Vagina (tissue), 2 donors: ENCODE measurements around the gene PSEN2. TPM values are rescaled to one million over a fixed set of nuclear protein-coding genes. Genes with fewer than 3 reads are reported as not detected.

ENCODE experiments used
- DNase-seq, 2 donors: peaks; one replicate each; pipeline ENCODE4 v3.0.0-alpha.2; 2017; ENCODE audit errors: extremely low spot score in 2 of 2
- H3K27ac ChIP-seq: fragments of 200-600 bp; sonication (generic); one replicate; pipeline ENCODE4 v1.5.1; 2019
- H3K27me3 ChIP-seq: fragments of 200-600 bp; sonication (generic); one replicate; pipeline ENCODE4 v1.5.1; 2019
- H3K36me3 ChIP-seq, 2 donors: fragments of 200-600 bp; sonication (generic); one replicate each; pipeline ENCODE4 v1.5.1; 2017 to 2019
- H3K4me1 ChIP-seq: fragments of 200-600 bp; sonication (generic); one replicate; pipeline ENCODE4 v1.5.1; 2019
- H3K4me3 ChIP-seq, 2 donors: fragments of 200-600 bp; sonication (generic); 1 replicate in 1 of 2; 2 replicates in 1 of 2; pipeline ENCODE4 v1.5.1; 2016 to 2019
- H3K9me3 ChIP-seq: fragments of 200-600 bp; sonication (generic); one replicate; pipeline ENCODE4 v1.5.1; 2019
- POLR2A ChIP-seq, 2 donors: fragments of 450-650 bp; IDR thresholded peaks; one replicate each; pipeline ENCODE4 v1.6.1; 2017; ENCODE audit warnings: antibody characterized with exemption in 2 of 2, mild to moderate bottlenecking in 2 of 2, moderate library complexity in 2 of 2
- POLR2AphosphoS5 ChIP-seq, 2 donors: sonication (generic); formaldehyde crosslinking; IDR thresholded peaks; one replicate each; pipeline ENCODE4 v1.9.0; 2017; ENCODE audit warnings: antibody characterized with exemption in 2 of 2, mild to moderate bottlenecking in 2 of 2, low read depth in 1 of 2; ENCODE audit not compliant: insufficient read depth in 1 of 2
- intact Hi-C: fragments of 100-400 bp; cut with DNase I; formaldehyde crosslinking; loops from one replicate; pipeline ENCODE4 v1.15.1; 2023
- total RNA-seq: library from RNA; depleted of rRNA; stranded (reverse); fragments of >200 nt; gene quantifications from one replicate; pipeline ENCODE4 v1.2.3, GENCODE V29; 2016
- TF ChIP-seq, protein P1 (sequence below), 3 experiments: fragments of 450-650 bp in 2 of 3; fragments of 200-600 bp in 1 of 3; sonication (generic) in 1 of 3; IDR thresholded peaks; one replicate each; pipeline ENCODE4 v1.5.1; 2017 to 2019; ENCODE audit warnings: antibody characterized with exemption in 3 of 3, mild to moderate bottlenecking in 2 of 3, moderate library complexity in 2 of 3

The PSEN2 gene
- total RNA-seq, 1 donor from 2014 or later, result 22.1 TPM

DNA sequence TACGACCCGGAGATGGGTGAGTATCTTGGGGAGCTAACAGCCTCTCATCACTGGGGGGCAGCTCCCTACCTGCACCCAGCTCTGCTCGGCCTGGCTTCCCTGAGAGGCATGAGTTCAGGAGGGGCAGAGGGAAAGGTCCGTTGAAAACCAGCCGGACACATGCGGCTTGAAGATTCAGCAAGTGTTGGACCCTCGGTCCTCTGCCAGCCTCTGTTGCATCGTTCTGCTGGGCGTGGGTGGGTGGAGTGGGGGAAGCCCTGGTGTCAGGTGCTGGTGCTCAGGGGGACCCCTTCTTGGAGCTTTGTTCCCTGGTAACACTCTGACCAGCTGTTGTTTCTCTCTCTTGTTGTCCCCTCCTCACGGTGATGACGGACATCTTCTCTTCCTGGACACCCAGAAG, 20.9 kb downstream of the PSEN2 start:
- no peak for DNase-seq
- H3K9me3 ChIP-seq, result no peaks in the 10 kb centered on the region
- peaks cover 0 to 8% of the 10 kb centered on the region in 2 donors for H3K36me3 ChIP-seq
- TF ChIP-seq POLR2A (IDR thresholded peaks at IDR 0.05) (no peak), POLR2AphosphoS5 (IDR thresholded peaks at IDR 0.05; ENCODE audit: insufficient read depth in 1 of 2, low read depth in 1 of 2) (no peak)
- TF ChIP-seq, protein P1, sequence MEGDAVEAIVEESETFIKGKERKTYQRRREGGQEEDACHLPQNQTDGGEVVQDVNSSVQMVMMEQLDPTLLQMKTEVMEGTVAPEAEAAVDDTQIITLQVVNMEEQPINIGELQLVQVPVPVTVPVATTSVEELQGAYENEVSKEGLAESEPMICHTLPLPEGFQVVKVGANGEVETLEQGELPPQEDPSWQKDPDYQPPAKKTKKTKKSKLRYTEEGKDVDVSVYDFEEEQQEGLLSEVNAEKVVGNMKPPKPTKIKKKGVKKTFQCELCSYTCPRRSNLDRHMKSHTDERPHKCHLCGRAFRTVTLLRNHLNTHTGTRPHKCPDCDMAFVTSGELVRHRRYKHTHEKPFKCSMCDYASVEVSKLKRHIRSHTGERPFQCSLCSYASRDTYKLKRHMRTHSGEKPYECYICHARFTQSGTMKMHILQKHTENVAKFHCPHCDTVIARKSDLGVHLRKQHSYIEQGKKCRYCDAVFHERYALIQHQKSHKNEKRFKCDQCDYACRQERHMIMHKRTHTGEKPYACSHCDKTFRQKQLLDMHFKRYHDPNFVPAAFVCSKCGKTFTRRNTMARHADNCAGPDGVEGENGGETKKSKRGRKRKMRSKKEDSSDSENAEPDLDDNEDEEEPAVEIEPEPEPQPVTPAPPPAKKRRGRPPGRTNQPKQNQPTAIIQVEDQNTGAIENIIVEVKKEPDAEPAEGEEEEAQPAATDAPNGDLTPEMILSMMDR (IDR thresholded peaks at IDR 0.05), result no peak
- H3K4me3 ChIP-seq, result no peak overlapping the region
- peaks cover 6% of the 10 kb centered on the region for H3K4me1 ChIP-seq
- intact Hi-C loops, result no loop called here
- H3K27ac ChIP-seq, result no peak overlapping the region
- no peaks in the 10 kb centered on the region for H3K27me3 ChIP-seq

DNA sequence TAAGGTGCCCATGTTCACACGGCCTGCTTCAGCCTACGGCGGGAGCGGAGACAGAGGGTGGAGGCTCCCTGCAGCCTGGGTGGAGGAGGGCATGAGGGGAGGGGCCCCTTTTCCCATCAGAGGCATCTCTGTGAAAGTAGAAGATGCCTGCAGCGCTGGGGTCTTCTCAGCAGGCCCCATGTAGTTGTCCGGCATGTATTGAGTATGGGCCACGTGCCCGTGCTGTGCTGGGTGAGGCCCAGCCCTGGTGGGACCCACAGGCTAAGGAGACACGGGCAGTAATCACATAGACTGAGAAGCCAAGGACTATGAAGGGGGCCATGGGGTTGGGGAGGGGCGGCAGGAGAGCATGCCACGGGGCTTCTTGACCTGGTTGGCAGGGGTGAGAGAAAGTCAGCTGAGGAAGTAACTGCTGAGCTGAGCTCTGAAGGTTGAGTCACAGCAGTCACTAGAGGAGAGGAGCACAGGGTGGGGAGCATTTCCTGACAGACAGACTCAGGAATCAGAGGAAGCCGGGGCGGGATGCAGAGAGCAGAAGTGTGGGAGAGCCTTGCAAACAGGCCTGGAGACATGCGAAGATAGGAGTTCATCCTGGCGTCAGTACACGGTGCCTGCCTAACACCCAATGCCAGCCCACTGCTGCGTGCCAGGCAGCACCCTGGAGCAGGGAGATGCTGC, 21.6 kb downstream of the PSEN2 start:
- no peak for DNase-seq
- Histone ChIP-seq H3K27ac (no peak overlapping the region), H3K27me3 (no peaks in the 10 kb centered on the region), H3K9me3 (no peaks in the 10 kb centered on the region), H3K36me3 (peaks cover 0 to 8% of the 10 kb centered on the region in 2 donors), H3K4me1 (peaks cover 6% of the 10 kb centered on the region), H3K4me3 (no peak overlapping the region)
- intact Hi-C loops, result no loop called here
- TF ChIP-seq, protein P1 (IDR thresholded peaks at IDR 0.05), result no peak
- TF ChIP-seq POLR2AphosphoS5 (IDR thresholded peaks at IDR 0.05; ENCODE audit: insufficient read depth in 1 of 2, low read depth in 1 of 2), result no peak
- TF ChIP-seq POLR2A (IDR thresholded peaks at IDR 0.05), result no peak

DNA sequence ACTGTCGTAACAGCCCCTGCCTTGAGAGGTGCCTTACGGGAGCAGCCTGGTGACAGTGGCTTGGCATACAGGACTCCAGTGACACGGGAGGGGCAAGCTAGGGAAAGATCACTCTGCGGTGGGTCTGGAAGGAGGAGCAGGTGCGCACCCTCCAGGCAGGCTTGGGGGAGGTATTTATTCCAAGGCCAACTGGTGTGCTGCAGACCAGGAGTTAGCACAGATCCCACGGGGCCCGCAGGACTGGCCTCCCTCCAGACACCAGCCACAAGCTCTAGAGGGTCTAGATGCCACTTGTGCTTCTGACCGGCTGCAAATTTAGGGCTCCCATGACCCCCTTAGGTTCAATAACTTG, 22.1 kb downstream of the PSEN2 start:
- no peak for TF ChIP-seq POLR2A (IDR thresholded peaks at IDR 0.05)
- TF ChIP-seq, protein P1 (IDR thresholded peaks at IDR 0.05), result no peak
- TF ChIP-seq POLR2AphosphoS5 (IDR thresholded peaks at IDR 0.05; ENCODE audit: insufficient read depth in 1 of 2, low read depth in 1 of 2), result no peak
- no peak for DNase-seq
- H3K4me3 ChIP-seq, result no peak overlapping the region

DNA sequence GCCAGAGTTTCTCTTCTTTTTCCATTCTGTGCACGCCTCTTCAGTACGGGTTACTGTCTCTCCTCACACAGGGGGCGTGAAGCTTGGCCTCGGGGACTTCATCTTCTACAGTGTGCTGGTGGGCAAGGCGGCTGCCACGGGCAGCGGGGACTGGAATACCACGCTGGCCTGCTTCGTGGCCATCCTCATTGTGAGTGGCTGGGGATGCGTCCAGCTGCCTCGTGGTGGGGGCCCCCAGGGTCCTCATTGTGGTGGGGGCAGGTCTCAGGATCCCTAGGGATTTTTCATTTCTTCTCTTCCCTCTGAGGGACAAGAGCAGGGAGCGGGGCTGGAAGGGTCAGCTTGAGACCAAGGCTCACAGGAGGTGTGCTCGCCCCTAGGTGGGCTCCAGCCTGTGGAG, 23.5 kb downstream of the PSEN2 start:
- TF ChIP-seq, protein P1 (IDR thresholded peaks at IDR 0.05), result no peak
- TF ChIP-seq POLR2A (IDR thresholded peaks at IDR 0.05) (no peak), POLR2AphosphoS5 (IDR thresholded peaks at IDR 0.05; ENCODE audit: insufficient read depth in 1 of 2, low read depth in 1 of 2) (no peak)
- Histone ChIP-seq H3K27ac (no peak overlapping the region), H3K36me3 (peaks cover 0 to 8% of the 10 kb centered on the region in 2 donors), H3K4me1 (peaks cover 6% of the 10 kb centered on the region), H3K4me3 (no peak overlapping the region), H3K27me3 (no peaks in the 10 kb centered on the region), H3K9me3 (no peaks in the 10 kb centered on the region)
- DNase-seq, result no peak
- intact Hi-C loops, result no loop called here

More for the DNA sequence above, 22.1 kb downstream of the PSEN2 start:
- no peaks in the 10 kb centered on the region for H3K9me3 ChIP-seq
- H3K27ac ChIP-seq, result no peak overlapping the region
- H3K4me1 ChIP-seq, result peaks cover 6% of the 10 kb centered on the region
- peaks cover 0 to 8% of the 10 kb centered on the region in 2 donors for H3K36me3 ChIP-seq
- intact Hi-C loops, result no loop called here
- H3K27me3 ChIP-seq, result no peaks in the 10 kb centered on the region

DNA sequence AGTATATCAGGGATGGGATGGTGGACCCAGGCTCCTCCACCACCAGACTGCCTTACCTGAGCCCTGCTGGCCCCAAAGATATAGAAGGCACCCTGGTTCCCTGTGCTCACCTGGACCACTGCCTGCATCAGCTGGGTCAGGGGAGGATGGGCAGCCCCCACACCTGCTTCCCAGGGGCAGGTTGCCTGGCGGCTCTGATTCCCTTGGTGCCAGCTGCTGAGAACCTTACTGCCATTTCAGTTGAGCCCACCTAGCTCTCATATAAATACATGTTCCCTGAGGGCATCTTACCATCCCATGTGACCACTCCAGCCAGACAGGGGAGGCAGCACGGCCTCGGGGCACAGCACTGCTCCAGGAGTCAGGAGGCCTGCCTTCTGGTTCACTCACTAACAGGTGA, 24.4 kb downstream of the PSEN2 start:
- DNase-seq, result no peak
- intact Hi-C loops, result no loop called here
- peaks cover 6% of the 10 kb centered on the region for H3K4me1 ChIP-seq
- TF ChIP-seq POLR2A (IDR thresholded peaks at IDR 0.05) (no peak), POLR2AphosphoS5 (IDR thresholded peaks at IDR 0.05; ENCODE audit: insufficient read depth in 1 of 2, low read depth in 1 of 2) (no peak)
- TF ChIP-seq, protein P1 (IDR thresholded peaks at IDR 0.05), result no peak
- H3K9me3 ChIP-seq, result no peaks in the 10 kb centered on the region
- no peak overlapping the region for H3K27ac ChIP-seq
- H3K27me3 ChIP-seq, result no peaks in the 10 kb centered on the region
- H3K4me3 ChIP-seq, result no peak overlapping the region
- peaks cover 0 to 10% of the 10 kb centered on the region in 2 donors for H3K36me3 ChIP-seq
